GM19467 (cell line): ENCODE measurements around the gene SLC16A12.

ENCODE experiments used
- ATAC-seq: cut with Tn5 transposase; IDR thresholded peaks from one replicate; pipeline ENCODE4 v1.9.1; 2021; ENCODE audit warnings: mild to moderate bottlenecking, moderate library complexity; ENCODE audit not compliant: unreplicated experiment

The SLC16A12 gene

DNA sequence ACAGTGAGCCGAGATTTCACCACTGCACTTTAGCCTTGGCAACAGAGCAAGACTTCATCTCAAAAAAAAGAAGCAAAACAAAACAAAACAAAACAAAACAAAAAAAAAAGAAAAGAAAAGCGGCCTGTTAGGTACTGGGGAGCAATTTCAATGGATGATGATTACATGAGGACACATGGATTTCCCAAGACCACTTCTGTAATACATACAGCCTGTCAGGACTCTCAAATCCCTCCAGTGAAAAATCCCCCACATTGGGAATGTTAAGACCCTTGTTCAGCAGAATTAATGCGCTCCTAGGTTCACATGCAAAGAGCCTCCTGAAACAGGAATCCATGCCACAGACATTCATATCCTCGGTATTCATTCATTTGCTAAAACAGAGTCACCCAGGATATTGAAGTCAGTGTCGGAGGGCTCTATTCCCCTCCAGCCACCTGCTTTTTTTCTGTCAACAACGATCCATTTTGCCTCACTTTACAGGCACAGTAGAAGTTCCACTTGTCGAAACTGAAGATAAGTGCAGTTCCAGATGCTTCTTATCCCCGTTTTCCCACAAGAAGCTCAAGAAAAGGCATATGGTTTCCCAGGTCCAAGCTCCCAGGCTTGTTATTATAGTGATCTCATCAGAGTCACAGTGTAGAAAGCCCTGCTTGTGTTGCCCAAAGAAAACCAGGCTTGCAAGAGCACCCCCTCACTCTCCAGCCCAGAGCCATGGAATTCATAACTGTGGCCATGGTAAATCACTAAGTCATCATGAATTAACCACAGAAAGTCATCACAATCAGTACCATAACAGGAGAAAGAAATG, 20.2 kb downstream of the SLC16A12 start:
- ATAC-seq, result no peak

DNA sequence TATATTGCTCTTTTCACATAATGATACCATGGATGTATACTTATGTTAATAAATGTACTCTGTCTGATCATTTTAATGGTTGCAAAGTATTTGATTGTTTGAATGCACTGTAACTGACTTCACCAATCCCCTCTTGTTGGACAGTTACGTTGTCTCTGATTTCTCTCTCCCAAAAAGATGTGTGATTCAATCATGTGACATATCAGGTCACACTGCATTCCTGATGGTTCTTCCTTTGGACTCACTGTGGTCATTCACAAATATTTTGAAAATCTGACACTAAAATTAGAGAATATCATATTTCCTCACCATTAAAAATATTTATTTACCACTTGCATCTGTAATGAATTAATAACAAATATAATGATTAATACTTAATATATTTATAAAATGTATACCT, 22.2 kb downstream of the SLC16A12 start:
- no peak for ATAC-seq

DNA sequence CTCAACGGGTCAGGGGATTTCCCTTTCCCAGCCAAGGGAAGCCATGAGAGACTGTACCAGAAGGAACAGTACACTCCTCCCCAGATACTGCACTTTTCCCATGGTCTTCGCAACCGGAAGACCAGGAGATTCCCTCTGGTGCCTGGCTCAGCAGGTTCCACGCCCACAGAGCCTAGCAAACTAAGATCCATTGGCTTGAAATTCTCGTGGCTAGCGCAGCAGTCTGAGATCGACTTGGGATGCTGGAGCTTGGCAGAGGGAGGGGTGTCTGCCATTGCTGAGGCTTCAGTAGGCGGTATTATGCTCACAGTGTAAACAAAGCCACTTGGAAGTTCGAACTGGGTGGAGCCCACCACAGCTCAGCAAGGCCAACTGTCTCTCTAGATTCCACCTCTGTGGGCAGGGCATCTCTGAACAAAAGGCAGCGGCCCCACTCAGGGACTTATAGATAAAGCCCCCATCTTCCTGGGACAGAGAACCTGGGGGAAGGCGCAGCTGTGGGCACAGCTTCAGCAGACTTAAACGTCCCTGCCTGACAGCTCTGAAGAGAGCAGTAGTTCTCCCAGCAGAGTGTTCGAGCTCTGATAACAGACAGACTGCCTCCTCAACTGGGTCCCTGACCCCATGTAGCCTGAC, 29.6 kb downstream of the SLC16A12 start:
- ATAC-seq, result no peak

DNA sequence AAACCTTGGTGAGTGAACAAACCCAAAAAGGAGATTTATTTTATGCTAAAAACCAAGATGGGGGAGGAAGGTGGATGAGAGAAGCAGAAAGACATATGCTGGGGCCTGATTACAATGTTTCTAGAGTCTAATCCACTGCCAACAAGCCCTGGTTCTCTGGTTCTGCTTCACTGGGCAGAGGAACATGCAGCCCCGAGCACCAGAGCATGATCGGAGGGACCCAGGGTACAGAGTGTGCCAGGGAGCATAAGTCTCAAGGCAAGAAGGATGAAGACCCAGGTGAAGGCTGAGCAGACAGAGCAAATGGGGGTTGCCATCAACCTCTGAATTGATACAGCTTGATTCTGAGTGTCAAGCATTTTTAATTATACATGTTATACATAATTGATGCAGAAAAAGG, 30.7 kb downstream of the SLC16A12 start:
- no peak for ATAC-seq

DNA sequence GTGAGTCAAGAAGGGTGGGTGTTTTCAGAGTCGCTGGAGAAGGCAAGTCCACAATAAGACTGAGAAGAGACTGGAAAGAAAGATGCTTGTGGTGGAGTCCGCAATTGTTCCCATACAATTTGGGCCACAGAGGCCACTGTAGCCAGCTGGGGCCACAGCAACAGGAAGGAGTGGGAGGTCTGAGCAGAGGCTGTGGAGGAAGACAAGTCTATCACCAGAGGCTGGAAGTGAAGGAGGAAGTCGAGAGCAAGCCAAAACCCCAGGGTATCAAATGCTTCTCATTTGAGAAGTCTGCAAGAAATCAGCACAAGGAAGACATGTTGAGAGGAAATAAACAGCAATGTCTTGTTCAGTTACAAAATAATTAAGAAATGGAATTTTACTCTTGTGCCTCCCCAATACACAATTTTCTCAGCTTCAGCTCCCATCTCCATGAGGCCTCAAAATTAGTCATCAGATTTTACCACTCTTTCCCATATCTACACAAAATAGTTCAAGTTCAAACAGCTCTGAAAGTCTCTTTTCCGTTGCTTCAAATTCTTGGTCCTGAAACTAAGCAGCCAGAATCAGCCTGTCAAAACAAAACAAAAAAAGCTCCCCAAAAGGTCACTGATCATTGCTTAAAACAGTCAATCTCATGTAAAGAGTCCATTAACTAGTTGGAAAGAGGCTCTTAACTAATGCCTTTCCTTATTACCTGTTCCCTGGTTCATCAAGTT, 31.6 kb downstream of the SLC16A12 start:
- ATAC-seq, result no peak

DNA sequence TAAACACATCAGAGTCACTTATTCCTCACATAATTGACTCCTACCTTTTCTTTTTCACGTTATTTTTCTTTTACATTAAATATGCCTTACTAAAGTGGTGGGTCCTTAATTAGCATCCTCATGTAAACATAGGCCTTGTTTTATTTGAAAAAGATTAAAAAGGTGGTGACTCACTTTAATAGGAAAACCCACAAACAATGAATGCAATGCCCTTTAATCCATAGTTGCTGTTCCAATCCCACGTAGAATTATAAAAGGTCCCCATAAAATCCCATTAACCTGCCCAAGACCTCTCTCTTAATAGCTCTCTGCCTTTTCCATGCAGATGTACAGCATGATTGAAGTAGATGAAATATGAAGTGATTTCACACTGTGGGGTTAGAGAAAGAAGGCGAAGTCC, 32.2 kb downstream of the SLC16A12 start:
- ATAC-seq, result no peak

DNA sequence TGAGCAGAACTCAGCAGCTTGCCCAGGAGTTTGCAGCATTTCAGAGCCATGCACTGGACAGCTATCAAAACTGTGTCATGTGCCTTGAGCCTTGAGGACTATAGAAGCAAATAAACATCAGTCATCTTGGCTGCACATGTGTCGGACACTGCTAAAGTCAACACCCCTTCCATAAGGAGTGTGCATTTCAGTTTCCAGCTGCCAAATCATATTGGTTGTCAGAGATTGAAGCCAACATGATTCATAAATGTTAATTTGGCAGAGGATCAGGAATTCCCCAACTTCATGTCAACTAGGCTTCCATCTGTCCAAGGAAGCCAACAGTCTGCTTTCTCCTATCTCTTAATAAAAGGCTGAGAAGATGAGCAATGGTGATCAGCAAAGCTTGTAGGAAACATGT, 32.8 kb downstream of the SLC16A12 start:
- ATAC-seq, result no peak

DNA sequence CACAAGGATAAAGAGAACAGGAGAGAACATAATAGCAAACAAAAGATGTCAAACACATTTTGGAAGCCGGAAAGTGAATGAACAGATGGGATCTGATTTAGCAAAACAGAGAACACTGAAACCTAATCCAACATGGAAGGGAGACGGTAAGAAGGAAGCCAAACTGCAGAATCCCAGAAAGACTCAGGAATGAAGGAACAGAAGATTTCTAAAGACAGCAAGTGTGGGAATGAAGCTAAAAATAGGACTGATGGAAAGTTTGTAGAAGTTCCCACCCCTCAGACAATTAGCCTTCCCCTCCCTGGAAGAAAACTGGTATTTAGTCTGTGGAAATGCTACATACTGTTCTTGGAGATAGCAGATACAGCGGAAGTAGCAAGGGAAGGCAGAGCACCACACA, 40.8 kb downstream of the SLC16A12 start:
- no peak for ATAC-seq

DNA sequence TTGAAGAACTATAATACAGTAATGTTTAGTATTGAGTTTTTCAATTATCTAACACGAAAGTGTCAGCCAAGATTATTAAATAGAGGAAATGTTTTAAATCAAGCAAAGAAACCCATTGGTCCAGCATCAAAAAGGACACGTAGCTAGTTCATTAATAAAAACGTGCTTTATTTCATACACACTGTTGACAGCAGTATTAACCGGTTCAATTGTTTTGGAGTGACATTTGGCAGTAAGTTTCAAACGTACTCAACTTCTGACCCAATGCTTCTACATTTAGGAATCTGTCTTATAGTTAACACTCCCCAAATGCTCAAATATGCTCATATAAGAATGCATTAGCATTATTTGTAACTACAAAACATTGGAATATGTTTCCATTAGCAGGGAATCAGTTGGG, 41.3 kb downstream of the SLC16A12 start:
- no peak for ATAC-seq

DNA sequence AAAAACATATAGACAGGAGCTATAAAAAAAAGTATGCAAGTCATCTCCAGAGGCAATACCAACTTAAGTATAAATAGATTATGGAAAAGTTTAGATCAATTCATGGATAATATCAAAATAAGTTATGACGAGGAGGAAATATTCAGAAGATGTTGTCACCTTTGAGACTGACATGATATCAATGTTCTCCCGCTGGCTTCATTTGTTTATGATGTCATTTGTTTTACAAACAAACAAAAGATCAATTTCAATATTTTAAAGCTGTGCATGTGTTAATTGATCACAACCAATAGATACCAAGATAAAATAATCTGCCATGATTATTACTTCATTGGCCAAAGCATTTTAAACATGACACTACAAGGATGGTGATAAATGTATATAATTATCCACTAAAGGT, 43.5 kb downstream of the SLC16A12 start:
- no peak for ATAC-seq

DNA sequence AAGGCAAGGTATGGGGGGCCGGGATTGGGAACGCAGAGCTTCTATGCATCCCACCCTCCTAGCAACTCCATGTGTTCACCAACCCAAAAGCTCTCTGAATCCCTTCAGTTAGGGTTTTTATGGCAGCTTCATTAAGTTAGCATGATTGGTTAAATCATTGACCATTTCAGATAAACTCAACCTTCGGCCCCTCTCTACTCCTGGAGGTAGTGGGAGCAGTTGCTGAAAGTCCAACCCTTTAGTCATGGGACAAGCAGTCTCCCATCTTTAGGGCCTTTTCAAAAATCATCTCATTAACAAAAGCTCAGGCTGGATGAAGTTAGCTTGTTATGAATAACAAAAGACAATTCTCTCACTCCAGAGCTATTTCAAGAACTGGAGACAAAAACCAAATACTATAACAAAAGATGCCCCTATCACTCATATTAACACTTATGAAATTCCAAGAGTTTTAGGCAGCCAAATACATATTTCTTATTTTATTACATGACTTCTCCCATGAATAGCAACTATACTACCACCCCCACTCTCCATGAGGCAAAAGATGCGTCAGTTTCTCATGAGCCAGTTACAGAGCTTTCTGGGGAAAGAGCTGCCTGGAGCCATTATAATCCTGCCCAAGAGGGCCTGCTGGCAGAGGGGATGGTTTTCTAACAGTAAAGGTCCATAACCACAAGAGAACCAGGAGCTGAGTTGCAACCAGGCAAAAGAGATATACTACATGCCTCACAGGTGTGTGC, 44.6 kb downstream of the SLC16A12 start:
- no peak for ATAC-seq

DNA sequence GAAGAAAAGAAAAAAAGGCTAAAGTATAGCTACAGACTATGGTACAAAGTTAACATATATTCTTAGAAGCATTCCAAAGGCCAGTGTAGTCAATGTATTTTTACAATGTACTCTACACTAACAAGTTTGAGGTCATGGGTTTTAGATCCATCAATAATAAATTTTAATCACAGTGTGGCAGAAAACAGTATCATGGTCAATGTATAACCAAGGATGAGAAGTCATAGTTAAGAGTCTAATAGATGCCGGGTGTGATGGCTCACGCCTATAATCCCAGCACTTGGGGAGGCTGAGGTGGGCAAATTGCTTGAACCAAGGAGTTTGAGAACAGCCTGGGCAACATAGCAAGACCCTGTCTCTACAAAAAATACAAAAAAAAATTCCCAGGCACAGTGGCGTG, 53.1 kb downstream of the SLC16A12 start:
- ATAC-seq, result no peak

DNA sequence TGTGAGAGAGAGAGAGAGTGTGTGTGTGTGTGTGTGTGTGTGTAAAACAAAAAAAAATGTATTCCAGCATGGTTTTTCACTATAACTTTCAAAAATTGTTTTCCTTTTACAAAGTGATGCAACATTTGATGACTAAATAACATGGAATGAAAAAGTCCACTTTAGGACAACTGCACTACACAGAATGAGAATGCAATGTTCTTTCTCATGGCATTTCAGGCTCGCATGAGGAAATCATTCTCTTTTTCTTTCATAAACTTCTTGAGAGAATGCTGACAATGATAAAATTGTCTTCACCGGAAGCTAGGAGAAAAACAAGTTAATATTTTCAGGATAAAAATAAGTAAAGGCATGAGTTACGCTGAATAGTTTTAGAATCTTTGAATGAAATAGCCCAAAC, 53.7 kb downstream of the SLC16A12 start:
- no peak for ATAC-seq

DNA sequence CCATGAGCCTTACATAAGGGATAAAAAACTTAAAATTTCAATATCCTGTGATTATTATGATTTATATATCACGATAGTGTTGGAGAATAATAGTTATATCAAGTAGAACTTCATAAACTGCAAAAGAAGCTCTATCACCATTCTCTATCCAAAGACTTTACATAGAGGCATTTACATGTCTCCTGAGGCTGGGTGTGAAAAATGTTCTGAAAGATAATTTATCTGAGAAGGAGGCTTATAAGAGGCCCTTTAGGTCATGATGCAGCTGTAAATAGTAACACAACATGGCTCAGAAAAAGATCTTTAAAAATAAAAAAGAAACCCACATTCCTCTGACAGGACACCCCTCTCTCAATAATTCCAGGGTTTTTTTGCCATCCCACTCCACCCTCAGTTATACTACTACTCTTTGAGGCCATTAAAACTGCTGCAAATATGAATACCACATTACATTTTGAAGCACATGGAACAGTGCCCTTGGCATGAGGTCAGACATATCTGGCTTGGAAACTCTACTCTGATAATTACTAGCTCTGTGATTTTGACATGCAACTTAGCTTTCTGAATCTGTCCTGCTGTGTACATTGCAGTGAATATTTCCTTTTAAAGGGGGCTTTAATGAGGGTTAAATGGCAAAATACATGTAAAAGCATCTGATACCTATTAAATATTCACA, 55.5 kb downstream of the SLC16A12 start:
- ATAC-seq, result no peak

DNA sequence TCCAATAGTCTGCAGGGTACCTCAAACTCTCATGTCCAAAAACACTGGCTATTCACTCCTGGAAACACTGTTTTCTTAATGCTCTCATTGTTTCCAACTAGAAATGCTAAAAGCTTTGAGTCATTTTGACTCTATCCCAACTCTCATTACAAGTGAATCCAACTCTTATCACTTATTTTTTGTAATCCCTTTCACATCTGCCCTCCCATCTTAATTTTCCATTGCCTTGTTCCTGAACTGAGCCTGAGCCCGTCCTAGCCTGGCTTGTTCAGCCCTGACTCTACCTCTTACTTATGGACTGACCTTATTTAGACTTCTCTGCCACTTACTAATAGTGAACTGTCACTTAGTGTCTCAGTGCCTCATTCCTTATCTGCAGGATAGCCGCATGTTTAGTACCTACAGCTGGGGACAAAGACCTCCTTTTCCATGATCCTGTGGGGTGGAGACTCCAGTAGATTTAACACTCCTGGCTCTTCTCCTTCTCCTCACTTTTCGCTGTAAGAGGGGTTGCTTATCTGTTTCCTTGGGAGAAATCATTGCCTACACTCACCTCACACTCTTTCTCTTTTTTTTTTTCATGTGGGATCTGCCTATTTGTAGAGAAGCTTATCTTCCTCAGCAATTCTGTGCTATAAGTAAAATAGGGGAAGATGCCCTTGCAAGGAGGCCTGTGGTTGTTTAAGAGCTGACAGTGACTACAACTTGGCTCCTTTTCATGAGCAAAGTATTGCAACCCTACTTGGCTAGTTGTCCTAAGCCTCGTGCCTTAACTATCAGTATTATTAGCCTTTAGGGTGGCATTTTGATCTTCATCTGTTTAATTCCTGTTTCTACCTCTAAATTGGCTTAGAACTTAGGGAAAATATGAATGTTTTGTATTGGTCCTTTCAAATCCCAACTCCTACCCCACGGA, 56.4 kb downstream of the SLC16A12 start:
- ATAC-seq, result no peak

DNA sequence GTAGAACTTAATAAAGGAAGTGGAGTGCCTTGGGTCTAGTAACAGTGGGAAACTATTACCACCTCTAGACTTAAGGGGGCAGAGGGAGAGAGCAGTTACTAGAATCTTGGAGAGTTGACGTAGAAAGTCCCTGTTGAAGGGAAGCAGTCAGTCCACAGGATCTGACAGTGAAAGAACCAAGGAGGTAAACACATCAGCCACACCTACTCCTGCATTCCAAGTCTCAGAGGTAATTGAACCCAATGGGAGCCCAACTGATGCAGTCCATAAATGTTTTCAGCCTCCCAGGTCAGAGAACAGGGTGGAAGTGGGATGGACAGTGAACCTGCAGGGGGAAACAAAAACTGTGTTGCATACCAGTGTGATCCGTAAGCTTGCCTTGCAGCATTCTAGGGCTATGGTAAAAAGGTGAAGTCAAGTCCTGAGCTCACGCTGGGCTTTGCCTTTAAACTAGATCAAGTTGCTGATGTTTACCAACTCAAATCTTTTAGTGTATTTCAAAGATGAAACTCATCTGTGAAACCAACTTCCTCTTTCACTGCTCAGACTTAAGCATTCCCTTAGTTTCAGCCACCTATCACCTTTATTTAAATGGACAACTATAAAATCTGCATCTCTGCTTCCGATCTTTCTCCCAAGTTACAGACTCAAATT, 57.2 kb downstream of the SLC16A12 start:
- ATAC-seq, result no peak

DNA sequence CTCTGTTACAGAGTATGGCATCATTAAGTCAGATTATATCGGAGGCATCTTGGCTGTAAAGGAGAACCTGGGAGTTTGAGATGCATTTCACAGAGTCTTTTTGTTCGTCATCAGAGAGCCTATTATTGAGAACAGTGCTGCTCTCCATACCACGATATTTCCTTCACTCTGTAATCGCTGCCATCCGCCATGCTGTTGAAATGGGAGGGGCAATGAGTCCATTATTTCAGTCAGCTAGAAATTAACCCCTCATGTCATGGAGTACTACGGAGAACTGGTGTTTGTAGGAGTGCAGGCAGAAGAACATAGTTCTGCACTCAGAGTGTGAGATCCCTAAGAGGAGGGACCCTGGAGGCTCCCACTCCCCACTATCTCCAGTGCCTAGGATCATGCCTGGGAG, 59.2 kb downstream of the SLC16A12 start:
- no peak for ATAC-seq

DNA sequence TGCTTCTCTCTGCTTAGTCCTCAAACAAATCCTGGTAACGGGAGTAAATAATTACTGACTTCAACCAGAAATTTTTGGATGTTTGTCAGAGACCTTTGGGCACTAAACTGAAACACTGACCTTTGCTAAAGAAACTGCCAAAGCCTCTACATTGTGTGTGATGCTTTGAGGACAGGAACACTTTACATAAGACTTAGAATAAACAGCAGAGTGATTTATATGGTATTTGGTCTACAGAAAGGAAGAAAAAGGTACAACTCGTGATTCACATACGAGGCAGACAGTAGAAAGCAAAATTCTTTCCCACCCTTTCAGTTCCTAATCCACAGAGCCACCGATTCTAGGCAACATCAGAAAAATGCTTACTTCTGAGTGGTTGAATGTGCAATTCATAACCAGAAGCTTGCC, 59.8 kb downstream of the SLC16A12 start:
- no peak for ATAC-seq

DNA sequence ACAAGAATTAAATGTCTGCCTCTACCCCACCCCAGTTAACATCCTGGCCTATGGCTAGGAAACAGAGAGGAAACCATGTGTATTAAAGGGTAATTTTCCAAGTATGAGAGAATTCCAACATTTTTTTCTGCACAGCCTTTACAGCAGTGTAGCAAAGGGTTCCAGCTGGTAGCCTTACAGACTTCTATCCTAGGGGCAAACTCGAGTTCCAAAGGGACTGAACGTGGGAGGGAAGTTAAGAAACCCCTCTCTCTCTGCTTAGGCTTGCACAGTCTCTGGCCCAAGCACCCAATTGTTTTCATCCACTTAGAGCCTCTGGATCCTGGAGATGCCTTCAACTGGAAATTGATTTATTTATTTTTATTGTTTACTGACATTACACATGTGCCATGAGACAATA, 60.3 kb downstream of the SLC16A12 start:
- no peak for ATAC-seq
